T-helper 2 cell treated with Interferon-gamma antibody and Interleukin-4, amounts not matched to agents 5 μg/mL and 100 μg/mL, for 36 hours (primary cell): ENCODE data around the gene TMCO6.
"Not testable (repeated sequence)": the region's sequence is repeated elsewhere in the genome, so short reads cannot be mapped to it uniquely, and the experiment has no call there.

ENCODE experiments used
- DNase-seq: peaks from one replicate; pipeline ENCODE4 v3.0.0; 2021; ENCODE audit warnings: low spot score
- H3K27ac Mint-ChIP-seq: one replicate; pipeline ENCODE4 v1.8.0; 2021; ENCODE audit warnings: mild to moderate bottlenecking, mixed read lengths
- H3K27me3 Mint-ChIP-seq: one replicate; pipeline ENCODE4 v1.8.0; 2021; ENCODE audit warnings: low read depth, mixed read lengths
- H3K36me3 Mint-ChIP-seq: one replicate; pipeline ENCODE4 v1.8.0; 2021; ENCODE audit warnings: low read depth, mixed read lengths
- H3K4me1 Mint-ChIP-seq: one replicate; pipeline ENCODE4 v1.8.0; 2021; ENCODE audit warnings: low read depth, mixed read lengths
- H3K4me3 Mint-ChIP-seq: one replicate; pipeline ENCODE4 v1.8.0; 2022; ENCODE audit warnings: mild to moderate bottlenecking, moderate library complexity, mixed read lengths
- H3K9me3 Mint-ChIP-seq: one replicate; pipeline ENCODE4 v1.8.0; 2021; ENCODE audit warnings: mixed read lengths

Gene TMCO6

GRCh38 chr5:140639148-140639981 lies at the start of gene TMCO6:
Gene TMCO6 (plus strand): TSS chr5:140639451. CDS start chr5:140639528, 77 bp downstream.
- Mint-ChIP-seq H3K4me3 (peak within 1 kb of the TSS; percentile 93), H3K9me3 (no peaks in the 10 kb centered on the region), H3K27ac (peak within 1 kb of the TSS; percentile 89), H3K4me1 (peaks cover 27% of the 10 kb centered on the region), H3K36me3 (peaks cover 22% of the 10 kb centered on the region), H3K27me3 (no peaks in the 10 kb centered on the region)
- DNase-seq = peak; percentile 95

GRCh38 chr5:140590861-140591260 lies 48.4 kb upstream of the TMCO6 start:
- H3K27ac Mint-ChIP-seq = no peak overlapping the region
- H3K27me3 Mint-ChIP-seq = peaks cover 7% of the 10 kb centered on the region
- no peak overlapping the region for H3K4me3 Mint-ChIP-seq
- H3K36me3 Mint-ChIP-seq = no peaks in the 10 kb centered on the region
- no peaks in the 10 kb centered on the region for H3K4me1 Mint-ChIP-seq
- no peak for DNase-seq
- no peaks in the 10 kb centered on the region for H3K9me3 Mint-ChIP-seq

- Mint-ChIP-seq H3K36me3 (no peaks in the 10 kb centered on the region), H3K27me3 (peaks cover 1% of the 10 kb centered on the region), H3K9me3 (no peaks in the 10 kb centered on the region), H3K4me1 (no peaks in the 10 kb centered on the region), H3K4me3 (no peak overlapping the region), H3K27ac (no peak overlapping the region)
- DNase-seq = no peak
These were observed 47.4 kb upstream of the TMCO6 start for GRCh38 chr5:140591747-140592372.

- not testable (repeated sequence) for H3K36me3 Mint-ChIP-seq, H3K4me1 Mint-ChIP-seq, DNase-seq, H3K27me3 Mint-ChIP-seq, H3K9me3 Mint-ChIP-seq, H3K27ac Mint-ChIP-seq, H3K4me3 Mint-ChIP-seq
These were observed 46.2 kb upstream of the TMCO6 start for GRCh38 chr5:140593070-140593469.

- Mint-ChIP-seq H3K4me3 (no peak overlapping the region), H3K27ac (no peak overlapping the region), H3K36me3 (no peaks in the 10 kb centered on the region), H3K9me3 (no peaks in the 10 kb centered on the region), H3K27me3 (peaks cover 4% of the 10 kb centered on the region), H3K4me1 (no peaks in the 10 kb centered on the region)
- no peak for DNase-seq
These were observed 45.1 kb upstream of the TMCO6 start for GRCh38 chr5:140594169-140594568.

GRCh38 chr5:140595538-140596300 lies 43.5 kb upstream of the TMCO6 start:
- no peak overlapping the region for H3K27ac Mint-ChIP-seq
- H3K36me3 Mint-ChIP-seq = no peaks in the 10 kb centered on the region
- no peaks in the 10 kb centered on the region for H3K9me3 Mint-ChIP-seq
- DNase-seq = no peak
- H3K27me3 Mint-ChIP-seq = peaks cover 5% of the 10 kb centered on the region
- no peak overlapping the region for H3K4me3 Mint-ChIP-seq
- H3K4me1 Mint-ChIP-seq = no peaks in the 10 kb centered on the region

- Mint-ChIP-seq H3K27me3 (peaks cover 5% of the 10 kb centered on the region), H3K27ac (no peak overlapping the region), H3K4me3 (no peak overlapping the region), H3K9me3 (no peaks in the 10 kb centered on the region), H3K36me3 (no peaks in the 10 kb centered on the region), H3K4me1 (no peaks in the 10 kb centered on the region)
- no peak for DNase-seq
These were observed 42.9 kb upstream of the TMCO6 start for GRCh38 chr5:140596321-140596741.

- H3K9me3 Mint-ChIP-seq = no peaks in the 10 kb centered on the region
- no peaks in the 10 kb centered on the region for H3K4me1 Mint-ChIP-seq
- H3K4me3 Mint-ChIP-seq = no peak overlapping the region
- H3K36me3 Mint-ChIP-seq = no peaks in the 10 kb centered on the region
- DNase-seq = no peak
- H3K27me3 Mint-ChIP-seq = peaks cover 5% of the 10 kb centered on the region
- no peak overlapping the region for H3K27ac Mint-ChIP-seq
These were observed 40.4 kb upstream of the TMCO6 start for GRCh38 chr5:140598836-140599235.

- Mint-ChIP-seq H3K9me3 (no peaks in the 10 kb centered on the region), H3K36me3 (no peaks in the 10 kb centered on the region), H3K4me1 (no peaks in the 10 kb centered on the region), H3K27me3 (peaks cover 5% of the 10 kb centered on the region), H3K27ac (no peak overlapping the region), H3K4me3 (no peak overlapping the region)
- DNase-seq = no peak
These were observed 39.2 kb upstream of the TMCO6 start for GRCh38 chr5:140600096-140600495.

- no peak overlapping the region for H3K27ac Mint-ChIP-seq
These were observed 37.1 kb upstream of the TMCO6 start for GRCh38 chr5:140602147-140602546.

GRCh38 chr5:140603446-140603698 lies 35.9 kb upstream of the TMCO6 start:
- H3K27me3 Mint-ChIP-seq, H3K36me3 Mint-ChIP-seq, DNase-seq, H3K4me3 Mint-ChIP-seq, H3K9me3 Mint-ChIP-seq, H3K27ac Mint-ChIP-seq, H3K4me1 Mint-ChIP-seq: not testable (repeated sequence)

More at GRCh38 chr5:140602147-140602546, 37.1 kb upstream of the TMCO6 start:
- Mint-ChIP-seq H3K36me3 (no peaks in the 10 kb centered on the region), H3K4me1 (no peaks in the 10 kb centered on the region), H3K27me3 (peaks cover 5% of the 10 kb centered on the region), H3K9me3 (no peaks in the 10 kb centered on the region), H3K4me3 (no peak overlapping the region)
- no peak for DNase-seq

GRCh38 chr5:140603734-140604133 lies 35.5 kb upstream of the TMCO6 start:
- H3K4me1 Mint-ChIP-seq = no peaks in the 10 kb centered on the region
- H3K36me3 Mint-ChIP-seq = no peaks in the 10 kb centered on the region
- H3K27ac Mint-ChIP-seq = no peak overlapping the region
- no peak overlapping the region for H3K4me3 Mint-ChIP-seq
- no peak for DNase-seq
- no peaks in the 10 kb centered on the region for H3K9me3 Mint-ChIP-seq
- H3K27me3 Mint-ChIP-seq = peaks cover 5% of the 10 kb centered on the region

GRCh38 chr5:140605879-140606278 lies 33.4 kb upstream of the TMCO6 start:
- DNase-seq = no peak
- H3K4me3 Mint-ChIP-seq = no peak overlapping the region
- H3K27ac Mint-ChIP-seq = no peak overlapping the region
- no peaks in the 10 kb centered on the region for H3K36me3 Mint-ChIP-seq
- no peaks in the 10 kb centered on the region for H3K4me1 Mint-ChIP-seq
- H3K9me3 Mint-ChIP-seq = no peaks in the 10 kb centered on the region
- H3K27me3 Mint-ChIP-seq = peaks cover 1% of the 10 kb centered on the region

GRCh38 chr5:140607031-140607430 lies 32.2 kb upstream of the TMCO6 start:
- no peak overlapping the region for H3K27ac Mint-ChIP-seq
- peaks cover 1% of the 10 kb centered on the region for H3K27me3 Mint-ChIP-seq
- H3K9me3 Mint-ChIP-seq = no peaks in the 10 kb centered on the region
- DNase-seq = no peak
- no peaks in the 10 kb centered on the region for H3K36me3 Mint-ChIP-seq
- peaks cover 5% of the 10 kb centered on the region for H3K4me1 Mint-ChIP-seq
- H3K4me3 Mint-ChIP-seq = no peak overlapping the region
